Breast epithelium (tissue), 4 donors: ENCODE results near the gene SLC8A3. TPM values are rescaled to one million over a fixed set of nuclear protein-coding genes. Genes with fewer than 3 reads are reported as not detected.

ENCODE experiments used
- DNase-seq, 2 donors: peaks; one replicate each; pipeline ENCODE4 v3.0.0-alpha.2; 2019; ENCODE audit warnings: low spot score in 2 of 2
- H3K27ac ChIP-seq, 2 donors: fragments of 200-600 bp; sonication (generic) in 1 of 2; one replicate each; pipeline ENCODE4 v1.5.1; 2016 to 2019; ENCODE audit warnings: mild to moderate bottlenecking in 1 of 2
- H3K27me3 ChIP-seq, 2 donors: fragments of 200-600 bp; sonication (generic) in 1 of 2; one replicate each; pipeline versions ENCODE4 v1.5.1 to v1.6.0; 2017 to 2019; ENCODE audit warnings: control low read depth in 1 of 2, mild to moderate bottlenecking in 1 of 2
- H3K36me3 ChIP-seq: fragments of 200-600 bp; one replicate; pipeline ENCODE4 v1.5.1; 2019
- H3K4me1 ChIP-seq, 2 donors: fragments of 200-600 bp; sonication (generic); one replicate each; pipeline ENCODE4 v1.5.1; 2016 to 2019; ENCODE audit warnings: control low read depth in 1 of 2
- H3K4me3 ChIP-seq, 3 donors: fragments of 200-600 bp; sonication (generic); 1 replicate in 2 of 3; 2 replicates in 1 of 3; pipeline ENCODE4 v1.5.1; 2016 to 2019; ENCODE audit warnings: mild to moderate bottlenecking in 3 of 3, moderate library complexity in 2 of 3
- H3K9me3 ChIP-seq, 2 donors: fragments of 200-600 bp; sonication (generic) in 1 of 2; one replicate each; pipeline ENCODE4 v1.5.1; 2016 to 2019; ENCODE audit warnings: control low read depth in 1 of 2
- POLR2A ChIP-seq: fragments of 450-650 bp; IDR thresholded peaks from one replicate; pipeline ENCODE4 v1.6.1; 2016; ENCODE audit warnings: antibody characterized with exemption, mild to moderate bottlenecking, moderate library complexity
- POLR2AphosphoS5 ChIP-seq, 3 donors: sonication (generic); formaldehyde crosslinking; IDR thresholded peaks; one replicate each; pipeline ENCODE4 v1.6.1; 2017; ENCODE audit warnings: antibody characterized with exemption in 3 of 3
- intact Hi-C: fragments of 100-400 bp; cut with DNase I; formaldehyde crosslinking; loops from one replicate; pipeline ENCODE4 v1.15.1; 2023; ENCODE audit warnings: low total_unique reads
- total RNA-seq, 3 donors: library from RNA; depleted of rRNA; stranded (reverse); fragments of >200 nt; gene quantifications; one replicate each; pipeline ENCODE4 v1.1.0, GENCODE V29; 2016
- TF ChIP-seq, protein P1 (sequence below), 3 donors: fragments of 450-650 bp; IDR thresholded peaks; one replicate each; pipeline ENCODE4 v1.5.1; 2016 to 2017; ENCODE audit warnings: antibody characterized with exemption in 3 of 3, mild to moderate bottlenecking in 3 of 3, moderate library complexity in 3 of 3

Gene SLC8A3
- total RNA-seq, 3 donors from 2014 or later = 0.59 to 1.8 TPM; not detected in 1

DNA sequence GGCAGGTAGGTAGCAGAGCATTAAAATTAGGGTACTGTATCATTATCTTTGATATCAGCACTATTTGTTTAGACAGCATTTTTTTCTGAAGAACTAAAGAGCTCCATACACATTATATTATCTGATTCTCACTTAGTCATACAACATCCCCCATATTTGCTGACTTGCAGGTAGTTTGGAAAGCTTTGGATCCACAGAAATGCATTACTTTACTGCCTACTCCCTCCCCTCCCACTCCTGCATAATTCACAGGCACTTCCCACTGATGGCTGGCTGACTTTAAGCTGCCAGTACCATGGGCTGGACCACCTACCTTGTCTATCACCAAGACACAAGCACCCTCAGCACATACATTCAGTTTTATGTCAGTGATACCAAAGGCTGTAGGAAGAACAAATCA lies 110.4 kb downstream of the SLC8A3 start:
- TF ChIP-seq, protein P1, sequence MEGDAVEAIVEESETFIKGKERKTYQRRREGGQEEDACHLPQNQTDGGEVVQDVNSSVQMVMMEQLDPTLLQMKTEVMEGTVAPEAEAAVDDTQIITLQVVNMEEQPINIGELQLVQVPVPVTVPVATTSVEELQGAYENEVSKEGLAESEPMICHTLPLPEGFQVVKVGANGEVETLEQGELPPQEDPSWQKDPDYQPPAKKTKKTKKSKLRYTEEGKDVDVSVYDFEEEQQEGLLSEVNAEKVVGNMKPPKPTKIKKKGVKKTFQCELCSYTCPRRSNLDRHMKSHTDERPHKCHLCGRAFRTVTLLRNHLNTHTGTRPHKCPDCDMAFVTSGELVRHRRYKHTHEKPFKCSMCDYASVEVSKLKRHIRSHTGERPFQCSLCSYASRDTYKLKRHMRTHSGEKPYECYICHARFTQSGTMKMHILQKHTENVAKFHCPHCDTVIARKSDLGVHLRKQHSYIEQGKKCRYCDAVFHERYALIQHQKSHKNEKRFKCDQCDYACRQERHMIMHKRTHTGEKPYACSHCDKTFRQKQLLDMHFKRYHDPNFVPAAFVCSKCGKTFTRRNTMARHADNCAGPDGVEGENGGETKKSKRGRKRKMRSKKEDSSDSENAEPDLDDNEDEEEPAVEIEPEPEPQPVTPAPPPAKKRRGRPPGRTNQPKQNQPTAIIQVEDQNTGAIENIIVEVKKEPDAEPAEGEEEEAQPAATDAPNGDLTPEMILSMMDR (IDR thresholded peaks at IDR 0.05) = no peak
- TF ChIP-seq POLR2AphosphoS5 (IDR thresholded peaks at IDR 0.05) (no peak), POLR2A (no peak)
- H3K9me3 ChIP-seq = no peaks in the 10 kb centered on the region
- intact Hi-C loops = no loop called here
- no peaks in the 10 kb centered on the region for H3K4me1 ChIP-seq
- peaks cover 0 to 14% of the 10 kb centered on the region in 2 donors for H3K27me3 ChIP-seq
- H3K27ac ChIP-seq = no peak overlapping the region
- DNase-seq = no peak
- H3K4me3 ChIP-seq = no peak overlapping the region
- H3K36me3 ChIP-seq = no peaks in the 10 kb centered on the region

DNA sequence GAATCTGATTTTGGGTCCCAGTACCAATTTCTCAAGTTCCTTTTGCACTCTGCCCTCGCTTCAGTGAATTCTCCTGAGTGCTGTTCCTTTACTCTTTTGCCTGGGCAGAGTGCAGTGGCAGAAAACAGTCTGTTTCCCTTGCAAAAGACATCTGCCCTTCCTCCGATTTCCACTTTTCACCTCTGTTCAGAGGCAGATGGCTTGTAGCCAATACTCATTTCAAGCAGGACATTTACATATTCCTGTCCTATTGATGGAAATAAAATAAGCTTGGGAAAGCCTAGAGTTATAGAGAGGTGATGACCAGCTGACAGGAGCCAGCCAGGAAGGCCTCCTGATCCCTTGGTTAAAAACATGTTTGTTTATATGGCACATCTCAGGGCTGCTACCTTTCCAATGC lies 111.0 kb downstream of the SLC8A3 start:
- H3K9me3 ChIP-seq = no peaks in the 10 kb centered on the region
- H3K27me3 ChIP-seq = peaks cover 0 to 14% of the 10 kb centered on the region in 2 donors
- TF ChIP-seq, protein P1 (IDR thresholded peaks at IDR 0.05) = no peak
- no peak for TF ChIP-seq POLR2A
- TF ChIP-seq POLR2AphosphoS5 (IDR thresholded peaks at IDR 0.05) = no peak
- H3K4me3 ChIP-seq = no peak overlapping the region
- no peaks in the 10 kb centered on the region for H3K4me1 ChIP-seq
- intact Hi-C loops = no loop called here
- no peaks in the 10 kb centered on the region for H3K36me3 ChIP-seq
- no peak for DNase-seq
- no peak overlapping the region for H3K27ac ChIP-seq

DNA sequence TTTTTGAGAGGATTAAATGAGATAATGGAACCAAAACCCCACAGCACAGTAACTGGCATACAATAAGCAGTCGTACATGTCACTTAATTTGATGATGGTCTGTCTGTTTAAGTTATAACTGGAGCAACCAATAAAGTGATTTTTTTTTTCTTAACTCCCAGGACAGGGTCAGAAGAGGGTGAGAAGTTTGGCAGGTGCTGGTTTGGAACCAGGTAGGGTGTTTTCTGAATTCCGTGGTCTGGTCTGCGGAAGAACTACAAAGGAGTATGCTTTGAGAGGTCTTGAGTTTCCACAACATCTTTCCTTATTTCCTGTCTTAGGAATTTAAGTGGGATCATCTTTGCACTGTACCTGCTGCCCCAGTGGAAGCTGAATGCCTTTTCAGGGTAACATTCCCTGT lies 111.7 kb downstream of the SLC8A3 start:
- Histone ChIP-seq H3K4me3 (no peak overlapping the region), H3K27ac (no peak overlapping the region), H3K4me1 (no peaks in the 10 kb centered on the region), H3K9me3 (no peaks in the 10 kb centered on the region), H3K36me3 (no peaks in the 10 kb centered on the region), H3K27me3 (peaks cover 0 to 11% of the 10 kb centered on the region in 2 donors)
- TF ChIP-seq POLR2A = no peak
- TF ChIP-seq, protein P1 (IDR thresholded peaks at IDR 0.05) = no peak
- intact Hi-C loops = no loop called here
- DNase-seq = no peak

DNA sequence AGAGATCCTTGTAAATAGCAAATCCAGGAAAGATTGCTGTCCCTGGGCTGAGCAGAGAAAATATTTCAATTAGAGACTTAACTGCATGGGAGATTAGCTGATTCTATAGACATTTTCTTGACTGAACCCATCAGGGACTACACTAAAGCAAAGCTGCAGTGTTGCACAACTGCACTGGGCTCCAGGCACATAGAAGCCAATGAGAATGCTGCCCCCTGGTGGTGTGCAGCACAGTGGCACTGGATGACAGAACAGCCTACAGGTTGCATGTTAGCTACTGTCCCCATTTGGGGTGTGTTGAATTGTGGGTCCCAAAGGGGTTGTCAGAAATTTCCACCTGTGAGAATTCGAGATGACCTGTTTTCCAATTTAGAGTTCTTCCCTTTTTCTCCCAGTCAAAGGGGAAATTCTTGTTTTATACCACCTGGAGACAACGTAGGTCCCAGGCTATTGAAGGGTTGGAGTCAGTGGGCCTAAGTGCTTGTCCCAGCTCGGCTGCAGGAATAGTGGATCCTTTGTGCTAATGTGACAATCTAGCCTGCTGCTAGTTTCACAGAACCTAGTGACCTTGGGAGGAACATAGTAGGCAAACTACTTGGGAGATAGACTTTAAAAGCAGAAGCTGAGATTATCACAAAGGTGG lies 114.7 kb downstream of the SLC8A3 start:
- TF ChIP-seq, protein P1 (IDR thresholded peaks at IDR 0.05) = peak; percentile 36 to 58 (median 52)
- TF ChIP-seq POLR2AphosphoS5 (IDR thresholded peaks at IDR 0.05) = no peak
- Histone ChIP-seq H3K4me1 (no peaks in the 10 kb centered on the region), H3K36me3 (no peaks in the 10 kb centered on the region), H3K9me3 (no peaks in the 10 kb centered on the region), H3K27ac (no peak overlapping the region), H3K27me3 (peaks cover 0 to 5% of the 10 kb centered on the region in 2 donors), H3K4me3 (no peak overlapping the region)
- peak; percentile 26 to 62 for DNase-seq
- intact Hi-C loops = no loop called here

DNA sequence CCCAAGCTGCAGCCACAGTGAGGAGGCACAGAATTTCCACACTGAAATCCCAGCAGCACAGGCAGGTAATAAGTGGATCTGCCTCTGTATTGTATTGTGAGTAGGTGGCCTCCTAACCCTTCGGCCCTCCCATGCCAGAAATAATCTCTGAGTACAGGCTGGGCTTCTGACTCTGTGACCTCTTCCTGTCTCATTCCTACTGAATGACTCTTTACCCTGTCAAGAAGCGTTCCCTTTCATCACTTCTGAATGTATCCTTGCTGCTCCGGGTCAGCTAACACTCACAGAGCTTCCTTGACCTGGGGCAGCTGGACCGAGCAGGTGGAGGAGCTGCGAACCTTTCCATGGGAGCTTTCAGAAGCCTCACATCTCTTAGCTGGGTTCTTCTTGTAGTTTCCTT lies 119.6 kb downstream of the SLC8A3 start:
- DNase-seq = no peak
- Histone ChIP-seq H3K9me3 (no peaks in the 10 kb centered on the region), H3K27ac (no peak overlapping the region), H3K4me1 (no peaks in the 10 kb centered on the region), H3K27me3 (peaks cover 0 to 5% of the 10 kb centered on the region in 2 donors), H3K4me3 (no peak overlapping the region), H3K36me3 (no peaks in the 10 kb centered on the region)
- TF ChIP-seq, protein P1 (IDR thresholded peaks at IDR 0.05) = no peak
- no peak for TF ChIP-seq POLR2A
- TF ChIP-seq POLR2AphosphoS5 (IDR thresholded peaks at IDR 0.05) = no peak
- intact Hi-C loops = no loop called here
